Endothelial cell of umbilical vein (primary cell): ENCODE results near the gene HSH2D. TPM values are rescaled to one million over a fixed set of nuclear protein-coding genes. Genes with fewer than 3 reads are reported as not detected.

ENCODE experiments used
- BruUV-seq: library from RNA; stranded (reverse); fragments of 400-500 nt; replicated peaks from 2 replicates; lab custom pipeline; 2021; lab: Mats Ljungman, UMichigan
- CTCF ChIA-PET: fragments of 300-600, 350-600 bp; sonication (Branson Sonifier 250); formaldehyde crosslinking; loops from one replicate; lab custom pipeline; 2021; ENCODE audit warnings: antibody characterized with exemption, inconsistent platforms; lab: Charles Lee
- POLR2A ChIA-PET: fragments of 300-600, 350-600 bp; sonication (Branson Sonifier 250); formaldehyde crosslinking; loops from one replicate; lab custom pipeline; 2021; ENCODE audit warnings: antibody characterized with exemption, inconsistent platforms; lab: Charles Lee
- DNase-seq: peaks from one replicate; pipeline ENCODE4 v3.0.0-alpha.2; 2011; ENCODE audit warnings: low read depth, low spot score
- FAIRE-seq: peaks from 2 replicates; lab custom pipeline; 2011; peaks lifted over from hg19 to GRCh38; lab: Jason Lieb, UNC
- H2AFZ ChIP-seq: 2 replicates; pipeline ENCODE4 v1.6.0; 2012; ENCODE audit warnings: low read depth, low read length, control low read depth, inconsistent platforms
- H3K27ac ChIP-seq: 2 replicates; pipeline ENCODE4 v1.5.1; 2011; ENCODE audit warnings: low read depth, mild to moderate bottlenecking, control low read depth, low read length, moderate library complexity; ENCODE audit not compliant: insufficient read depth
- H3K27me3 ChIP-seq, 2 experiments: 2 replicates each; pipeline versions ENCODE4 v1.6.0 to v1.6.1; 2011; ENCODE audit warnings: low read length in 2 of 2, mixed read lengths in 1 of 2; ENCODE audit not compliant: control insufficient read depth in 2 of 2, insufficient read depth in 2 of 2
- H3K36me3 ChIP-seq, 2 experiments: 2 replicates in 1 of 2; 3 replicates in 1 of 2; pipeline ENCODE4 v1.5.1; 2011; ENCODE audit warnings: low read length in 2 of 2, mild to moderate bottlenecking in 1 of 2, moderate library complexity in 1 of 2; ENCODE audit not compliant: control insufficient read depth in 2 of 2, insufficient read depth in 2 of 2; ENCODE audit errors: extremely low read depth in 1 of 2
- H3K4me1 ChIP-seq: 3 replicates; pipeline ENCODE4 v1.5.1; 2011; ENCODE audit warnings: mild to moderate bottlenecking, low read length; ENCODE audit not compliant: control insufficient read depth, insufficient read depth; ENCODE audit errors: extremely low read depth
- H3K4me2 ChIP-seq: 2 replicates; pipeline ENCODE4 v1.6.1; 2011; ENCODE audit warnings: low read length, control low read depth, mixed read lengths; ENCODE audit not compliant: insufficient read depth
- H3K4me3 ChIP-seq, 3 experiments: fragments of 200-600 bp in 1 of 3; sonication (generic), shearing (Covaris generic) in 1 of 3; replicated peaks in 1 of 3; 2 replicates each; pipeline ENCODE4 v1.5.1; 2011 to 2016; ENCODE audit warnings: control low read depth in 3 of 3, low read length in 3 of 3, mild to moderate bottlenecking in 2 of 3, inconsistent platforms in 1 of 3, low read depth in 1 of 3, moderate library complexity in 1 of 3; ENCODE audit not compliant: insufficient read depth in 1 of 3
- H3K79me2 ChIP-seq: 2 replicates; pipeline ENCODE4 v1.6.0; 2012; ENCODE audit warnings: low read length, inconsistent platforms; ENCODE audit not compliant: control insufficient read depth, insufficient read depth
- H3K9ac ChIP-seq: replicated peaks from 2 replicates; pipeline ENCODE3; 2011; ENCODE audit warnings: low read length, control low read depth; ENCODE audit not compliant: insufficient read depth; ENCODE audit errors: extremely low read depth
- H3K9me1 ChIP-seq: replicated peaks from 3 replicates; pipeline ENCODE4 v1.6.0; 2011; ENCODE audit warnings: mild to moderate bottlenecking, low read length; ENCODE audit not compliant: control insufficient read depth, insufficient read depth; ENCODE audit errors: extremely low read depth
- H3K9me3 ChIP-seq: replicated peaks from 2 replicates; pipeline ENCODE4 v1.5.1; 2012; ENCODE audit warnings: low read length, inconsistent platforms; ENCODE audit not compliant: control insufficient read depth, insufficient read depth
- H4K20me1 ChIP-seq: replicated peaks from 2 replicates; pipeline ENCODE3; 2011; ENCODE audit warnings: mild to moderate bottlenecking, low read length; ENCODE audit not compliant: control insufficient read depth, insufficient read depth; ENCODE audit errors: extremely low read depth
- CTCF ChIP-seq, 2 donors: IDR thresholded peaks; 1 replicate in 1 of 2; 2 replicates in 1 of 2; pipeline ENCODE4 v1.5.1; 2011; ENCODE audit warnings: low read length in 2 of 2, mild to moderate bottlenecking in 2 of 2, moderate library complexity in 2 of 2, control low read depth in 1 of 2, inconsistent platforms in 1 of 2, low read depth in 1 of 2; ENCODE audit not compliant: insufficient read depth in 1 of 2; ENCODE audit errors: extremely low read depth in 1 of 2
- EZH2 ChIP-seq: IDR thresholded peaks from 2 replicates; pipeline ENCODE4 v1.6.1; 2012; ENCODE audit warnings: borderline replicate concordance, low read depth, mild to moderate bottlenecking, moderate library complexity, low read length, inconsistent platforms; ENCODE audit not compliant: severe bottlenecking
- FOS ChIP-seq: IDR thresholded peaks from 2 replicates; pipeline ENCODE4 v1.6.1; 2011; ENCODE audit warnings: mild to moderate bottlenecking, low read length, moderate library complexity, borderline replicate concordance; ENCODE audit not compliant: insufficient read depth
- GATA2 ChIP-seq: IDR thresholded peaks from 2 replicates; pipeline ENCODE4 v1.7.0; 2011; ENCODE audit warnings: low read depth, mild to moderate bottlenecking, moderate library complexity, mixed read lengths, low read length; ENCODE audit not compliant: insufficient read length, insufficient read depth
- JUN ChIP-seq: IDR thresholded peaks from 2 replicates; pipeline ENCODE4 v1.6.1; 2011; ENCODE audit warnings: borderline replicate concordance, low read depth; ENCODE audit not compliant: insufficient read length, insufficient read depth
- MAX ChIP-seq: IDR thresholded peaks from 2 replicates; pipeline ENCODE4 v1.6.1; 2011; ENCODE audit not compliant: insufficient read depth, insufficient read length
- MYC ChIP-seq: IDR thresholded peaks from one replicate; pipeline ENCODE4 v1.6.1; 2011; ENCODE audit warnings: mild to moderate bottlenecking, low read depth, low read length
- POLR2A ChIP-seq: IDR thresholded peaks from 2 replicates; pipeline ENCODE4 v1.6.1; 2012; ENCODE audit warnings: low read depth, mild to moderate bottlenecking, control low read depth, low read length
- POLR2AphosphoS5 ChIP-seq: IDR thresholded peaks from 2 replicates; pipeline ENCODE4 v1.6.1; 2012; ENCODE audit warnings: low read depth, mild to moderate bottlenecking, control low read depth, low read length, moderate library complexity; ENCODE audit not compliant: insufficient read depth
- dilution Hi-C: fragments of 300-500 bp; cut with MboI; formaldehyde crosslinking; loops from one replicate; pipeline ENCODE4 v1.15.0; 2019; ENCODE audit warnings: low sequenced_read_pairs; ENCODE audit not compliant: extremely low pct_ligation_motif_present
- intact Hi-C: fragments of 100-400 bp; cut with micrococcal nuclease; formaldehyde crosslinking; loops from one replicate; pipeline ENCODE4 v1.10.0; 2022
- polyA plus RNA-seq, 4 experiments: library from polyadenylated mRNA; depleted of rRNA in 3 of 4; stranded (reverse) in 3 of 4; unstranded in 1 of 4; fragments of >200 nt; gene quantifications; 2 replicates each; pipeline versions ENCODE4 v1.2.1 to v1.2.3, GENCODE V29; 2011 to 2012; ENCODE audit warnings: missing spikeins in 1 of 4
- total RNA-seq: library from RNA; stranded (reverse); gene quantifications from 2 replicates; pipeline ENCODE4 v1.2.3, GENCODE V29; 2021

Gene HSH2D
- total and polyA plus RNA-seq, 2 donors (not counting 3 experiments of a cell fraction or from before 2014, with no cell fraction given): not detected

- H3K9ac ChIP-seq: no peak overlapping the region
- peak overlapping the region; percentile 71 for H2AFZ ChIP-seq
- H4K20me1 ChIP-seq: no peaks in the 10 kb centered on the region
- peak; percentile 90 for FAIRE-seq
- no TSS peak for BruUV-seq
- H3K27me3 ChIP-seq: no peaks in the 10 kb centered on the region
- no peaks in the 10 kb centered on the region for H3K79me2 ChIP-seq
- H3K4me2 ChIP-seq: no peak overlapping the region
- DNase-seq: peak; percentile 33
- dilution Hi-C loops (no loop called here), intact Hi-C loops (no loop called here)
- no peaks in the 10 kb centered on the region for H3K9me1 ChIP-seq
- H3K4me3 ChIP-seq: no peak overlapping the region
- TF ChIP-seq JUN (peak; percentile 34), EZH2 (no peak), GATA2 (no peak), POLR2AphosphoS5 (no peak), MAX (no peak), MYC (no peak), FOS (peak; percentile 90), CTCF (IDR thresholded peaks at IDR 0.05; ENCODE audit: extremely low read depth in 1 of 2, insufficient read depth in 1 of 2, low read depth in 1 of 2, low read length in 2 of 2) (no peak), POLR2A (no peak)
- POLR2A ChIA-PET: interaction anchor here (0.8 kb wide), 1 partner anchor 706 kb away, joined by 6 read pairs; no protein-coding TSS in a partner anchor
- H3K27ac ChIP-seq: peak overlapping the region; percentile 24
- H3K36me3 ChIP-seq: no peaks in the 10 kb centered on the region
- H3K9me3 ChIP-seq: no peaks in the 10 kb centered on the region
- peaks cover 11% of the 10 kb centered on the region for H3K4me1 ChIP-seq
- CTCF ChIA-PET: no interaction called here
Observed at GRCh38 chr19:16160943-16161560, 17.6 kb downstream of the HSH2D start.
